Gastroesophageal sphincter (tissue), 3 donors: Measurements from ENCODE around the gene MAJIN.

ENCODE experiments used
- POLR2A ChIP-seq, 2 donors: fragments of 450-650 bp; IDR thresholded peaks; one replicate each; pipeline ENCODE4 v1.6.1; 2017; ENCODE audit warnings: antibody characterized with exemption in 2 of 2, mild to moderate bottlenecking in 2 of 2, moderate library complexity in 1 of 2
- TF ChIP-seq, protein P1 (sequence below), 4 experiments: fragments of 200-600 bp in 2 of 4; fragments of 450-650 bp in 2 of 4; sonication (generic) in 1 of 4; IDR thresholded peaks; one replicate each; pipeline ENCODE4 v1.5.1; 2017 to 2019; ENCODE audit warnings: antibody characterized with exemption in 4 of 4, mild to moderate bottlenecking in 2 of 4, moderate library complexity in 2 of 4

DNA sequence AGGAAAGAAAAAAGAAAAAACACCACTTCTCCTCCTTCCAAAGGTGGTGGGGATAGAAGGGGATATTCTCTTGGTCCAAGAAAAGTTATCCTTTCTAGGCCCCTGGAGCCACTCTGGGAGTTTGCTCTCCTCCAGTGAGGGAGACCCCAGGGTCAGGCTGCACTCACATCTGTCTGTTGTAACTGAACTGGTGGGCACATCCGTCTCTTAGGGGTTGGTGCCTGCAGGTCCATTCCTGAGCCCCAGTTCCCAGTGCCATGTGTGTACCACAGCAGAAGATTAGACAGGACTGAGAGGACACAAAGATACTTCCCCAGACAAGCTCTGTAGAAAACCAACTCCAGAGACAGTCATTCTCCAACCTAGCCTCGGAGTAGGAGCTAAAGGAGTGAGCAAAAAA is 51.8 kb downstream of the MAJIN start:
- TF ChIP-seq, protein P1, sequence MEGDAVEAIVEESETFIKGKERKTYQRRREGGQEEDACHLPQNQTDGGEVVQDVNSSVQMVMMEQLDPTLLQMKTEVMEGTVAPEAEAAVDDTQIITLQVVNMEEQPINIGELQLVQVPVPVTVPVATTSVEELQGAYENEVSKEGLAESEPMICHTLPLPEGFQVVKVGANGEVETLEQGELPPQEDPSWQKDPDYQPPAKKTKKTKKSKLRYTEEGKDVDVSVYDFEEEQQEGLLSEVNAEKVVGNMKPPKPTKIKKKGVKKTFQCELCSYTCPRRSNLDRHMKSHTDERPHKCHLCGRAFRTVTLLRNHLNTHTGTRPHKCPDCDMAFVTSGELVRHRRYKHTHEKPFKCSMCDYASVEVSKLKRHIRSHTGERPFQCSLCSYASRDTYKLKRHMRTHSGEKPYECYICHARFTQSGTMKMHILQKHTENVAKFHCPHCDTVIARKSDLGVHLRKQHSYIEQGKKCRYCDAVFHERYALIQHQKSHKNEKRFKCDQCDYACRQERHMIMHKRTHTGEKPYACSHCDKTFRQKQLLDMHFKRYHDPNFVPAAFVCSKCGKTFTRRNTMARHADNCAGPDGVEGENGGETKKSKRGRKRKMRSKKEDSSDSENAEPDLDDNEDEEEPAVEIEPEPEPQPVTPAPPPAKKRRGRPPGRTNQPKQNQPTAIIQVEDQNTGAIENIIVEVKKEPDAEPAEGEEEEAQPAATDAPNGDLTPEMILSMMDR (IDR thresholded peaks at IDR 0.05), result no peak
- no peak for TF ChIP-seq POLR2A (IDR thresholded peaks at IDR 0.05)
